Endothelial cell (in vitro differentiated cells): Measurements from ENCODE around the gene DNAH9. TPM values are rescaled to one million over a fixed set of nuclear protein-coding genes. Genes with fewer than 3 reads are reported as not detected.

ENCODE experiments used
- DNase-seq: peaks from one replicate; pipeline ENCODE4 v3.0.0; 2021; ENCODE audit warnings: low spot score
- H3K27ac Mint-ChIP-seq: one replicate; pipeline ENCODE4 v1.8.0; 2021; ENCODE audit warnings: mixed read lengths, inconsistent platforms; ENCODE audit not compliant: unreplicated experiment
- H3K27me3 Mint-ChIP-seq: one replicate; pipeline ENCODE4 v1.8.0; 2021; ENCODE audit warnings: mild to moderate bottlenecking, moderate library complexity, mixed read lengths, inconsistent platforms; ENCODE audit not compliant: unreplicated experiment
- H3K36me3 Mint-ChIP-seq: one replicate; pipeline ENCODE4 v1.8.0; 2021; ENCODE audit warnings: mild to moderate bottlenecking, low read depth, mixed read lengths, inconsistent platforms; ENCODE audit not compliant: unreplicated experiment
- H3K4me1 Mint-ChIP-seq: one replicate; pipeline ENCODE4 v1.8.0; 2021; ENCODE audit warnings: mild to moderate bottlenecking, mixed read lengths, inconsistent platforms; ENCODE audit not compliant: unreplicated experiment
- H3K4me3 Mint-ChIP-seq: one replicate; pipeline ENCODE4 v1.8.0; 2021; ENCODE audit warnings: mild to moderate bottlenecking, mixed read lengths, inconsistent platforms; ENCODE audit not compliant: unreplicated experiment
- H3K9me3 Mint-ChIP-seq: one replicate; pipeline ENCODE4 v1.8.0; 2021; ENCODE audit warnings: mixed read lengths, inconsistent platforms; ENCODE audit not compliant: unreplicated experiment
- CTCF ChIP-seq: fragments of 200-600 bp; sonication (generic); IDR thresholded peaks from one replicate; pipeline ENCODE4 v1.5.0; 2021; ENCODE audit warnings: antibody characterized with exemption; ENCODE audit not compliant: unreplicated experiment
- total RNA-seq: library from RNA; stranded (reverse); fragmentation: NEBNext Ultra II Directional; extraction: Animal tissue kit (Norgen Biotek cat#: 25700); gene quantifications from one replicate; pipeline ENCODE4 v1.2.1, GENCODE V29; 2021; ENCODE audit not compliant: unreplicated experiment

Gene DNAH9
- total RNA-seq, 1 donor from 2014 or later = not detected

- no peak for TF ChIP-seq CTCF
- no peaks in the 10 kb centered on the region for H3K4me1 Mint-ChIP-seq
- H3K36me3 Mint-ChIP-seq = peaks cover 16% of the 10 kb centered on the region
- peaks cover 3% of the 10 kb centered on the region for H3K27me3 Mint-ChIP-seq
- H3K4me3 Mint-ChIP-seq = no peak overlapping the region
- peaks cover 41% of the 10 kb centered on the region for H3K9me3 Mint-ChIP-seq
- DNase-seq = no peak
- no peak overlapping the region for H3K27ac Mint-ChIP-seq
Measured at GRCh38 chr17:11636771-11637170, 38.5 kb downstream of the DNAH9 start.

- H3K36me3 Mint-ChIP-seq = peaks cover 16% of the 10 kb centered on the region
- no peak overlapping the region for H3K4me3 Mint-ChIP-seq
- peaks cover 3% of the 10 kb centered on the region for H3K27me3 Mint-ChIP-seq
- no peak for TF ChIP-seq CTCF
- DNase-seq = no peak
- no peak overlapping the region for H3K27ac Mint-ChIP-seq
- peaks cover 38% of the 10 kb centered on the region for H3K9me3 Mint-ChIP-seq
- H3K4me1 Mint-ChIP-seq = no peaks in the 10 kb centered on the region
Measured at GRCh38 chr17:11637796-11638195, 39.5 kb downstream of the DNAH9 start.

GRCh38 chr17:11638700-11639265 is 40.5 kb downstream of the DNAH9 start:
- no peak for TF ChIP-seq CTCF
- no peak overlapping the region for H3K4me3 Mint-ChIP-seq
- H3K27ac Mint-ChIP-seq = no peak overlapping the region
- peaks cover 16% of the 10 kb centered on the region for H3K36me3 Mint-ChIP-seq
- peaks cover 3% of the 10 kb centered on the region for H3K27me3 Mint-ChIP-seq
- H3K4me1 Mint-ChIP-seq = no peaks in the 10 kb centered on the region
- DNase-seq = no peak
- H3K9me3 Mint-ChIP-seq = peaks cover 42% of the 10 kb centered on the region

GRCh38 chr17:11639736-11640462 is 41.6 kb downstream of the DNAH9 start:
- Mint-ChIP-seq H3K9me3 (peaks cover 46% of the 10 kb centered on the region), H3K4me1 (no peaks in the 10 kb centered on the region), H3K27me3 (peaks cover 3% of the 10 kb centered on the region), H3K27ac (no peak overlapping the region), H3K36me3 (peaks cover 16% of the 10 kb centered on the region), H3K4me3 (no peak overlapping the region)
- TF ChIP-seq CTCF = no peak
- DNase-seq = no peak

GRCh38 chr17:11640463-11640814 is 42.2 kb downstream of the DNAH9 start:
- Mint-ChIP-seq H3K36me3 (peaks cover 21% of the 10 kb centered on the region), H3K9me3 (peaks cover 51% of the 10 kb centered on the region), H3K27me3 (peaks cover 7% of the 10 kb centered on the region)

More at GRCh38 chr17:11640463-11640814, 42.2 kb downstream of the DNAH9 start:
- Mint-ChIP-seq H3K27ac (no peak overlapping the region), H3K4me1 (no peaks in the 10 kb centered on the region), H3K4me3 (no peak overlapping the region)
- no peak for DNase-seq
- TF ChIP-seq CTCF = no peak
